B cell (primary cell): ENCODE data around the gene ZFPL1. TPM values are rescaled to one million over a fixed set of nuclear protein-coding genes. Genes with fewer than 3 reads are reported as not detected.

Experiments used
- ATAC-seq: fragments of 200-7000 bp; cut with Tn5 transposase; one replicate; pipeline ENCODE4 v1.10.0; 2021; ENCODE audit warnings: low read depth, mild to moderate bottlenecking, moderate number of reproducible peaks, moderate library complexity
- CTCF ChIA-PET: fragments of 350-600 bp; sonication (Branson Sonifier 250); formaldehyde crosslinking; loops from one replicate; lab custom pipeline; 2021; ENCODE audit warnings: antibody characterized with exemption, inconsistent platforms; lab: Charles Lee
- POLR2A ChIA-PET: fragments of 350-600 bp; sonication (Branson Sonifier 250); formaldehyde crosslinking; loops from one replicate; lab custom pipeline; 2021; ENCODE audit warnings: antibody characterized with exemption; lab: Charles Lee
- DNase-seq: peaks from one replicate; pipeline ENCODE4 v3.0.0; 2013
- H2AFZ ChIP-seq: 2 replicates; pipeline ENCODE4 v1.6.1; 2012; ENCODE audit warnings: mild to moderate bottlenecking, low read depth, low read length; ENCODE audit not compliant: insufficient read depth, poor library complexity, severe bottlenecking
- H3K27ac ChIP-seq, 2 donors: 1 replicate in 1 of 2; 2 replicates in 1 of 2; pipeline ENCODE4 v1.5.1; 2012 to 2013; ENCODE audit warnings: low read length in 2 of 2, mild to moderate bottlenecking in 2 of 2, moderate library complexity in 1 of 2
- H3K27me3 ChIP-seq, 4 experiments: fragments of 200-600 bp in 1 of 4; sonication (generic) in 1 of 4; replicated peaks in 1 of 4; 1 replicate in 2 of 4; 2 replicates in 2 of 4; pipeline versions ENCODE4 v1.6.1 to v1.7.0; 2013 to 2016; ENCODE audit warnings: low read length in 3 of 4, mild to moderate bottlenecking in 2 of 4, mixed read lengths in 1 of 4, moderate library complexity in 1 of 4; ENCODE audit not compliant: insufficient read depth in 4 of 4, control insufficient read depth in 3 of 4; ENCODE audit errors: control extremely low read depth in 1 of 4
- H3K36me3 ChIP-seq, 2 experiments: replicated peaks in 1 of 2; 1 replicate in 1 of 2; 2 replicates in 1 of 2; pipeline versions ENCODE4 v1.6.1 to v1.7.1; 2013; ENCODE audit warnings: low read length in 1 of 2; ENCODE audit not compliant: insufficient read depth in 2 of 2, control insufficient read depth in 1 of 2; ENCODE audit errors: control extremely low read depth in 1 of 2, extremely low read depth in 1 of 2
- H3K4me1 ChIP-seq, 2 donors: fragments of 200-600 bp in 1 of 2; sonication (generic) in 1 of 2; 1 replicate in 1 of 2; 2 replicates in 1 of 2; pipeline versions ENCODE4 v1.5.1 to v1.6.1; 2013 to 2017; ENCODE audit warnings: low read length in 2 of 2; ENCODE audit not compliant: control insufficient read depth in 2 of 2, insufficient read depth in 2 of 2
- H3K4me2 ChIP-seq: replicated peaks from 2 replicates; pipeline ENCODE3; 2012; ENCODE audit warnings: mild to moderate bottlenecking, low read depth, low read length; ENCODE audit not compliant: poor library complexity, severe bottlenecking
- H3K4me3 ChIP-seq, 5 experiments: fragments of 200-600 bp in 1 of 5; sonication (generic) in 1 of 5; 1 replicate in 3 of 5; 2 replicates in 2 of 5; pipeline versions ENCODE4 v1.5.1 to v1.7.0; 2011 to 2016; ENCODE audit warnings: low read length in 4 of 5, mild to moderate bottlenecking in 4 of 5, low read depth in 2 of 5, control low read depth in 1 of 5, moderate library complexity in 1 of 5; ENCODE audit not compliant: insufficient read depth in 1 of 5; ENCODE audit errors: control extremely low read depth in 1 of 5, extremely low read depth in 1 of 5
- H3K79me2 ChIP-seq: fragments of 200-600 bp; sonication (generic); one replicate; pipeline ENCODE4 v1.6.0; 2016; ENCODE audit warnings: low read length; ENCODE audit not compliant: control insufficient read depth, insufficient read depth
- H3K9ac ChIP-seq: fragments of 200-600 bp; sonication (generic); 2 replicates; pipeline ENCODE4 v1.6.1; 2017; ENCODE audit warnings: mild to moderate bottlenecking, low read length, moderate library complexity
- H3K9me3 ChIP-seq, 3 donors: one replicate each; pipeline versions ENCODE4 v1.6.1 to v1.7.1; 2013; ENCODE audit warnings: low read length in 2 of 3; ENCODE audit not compliant: control insufficient read depth in 2 of 3, insufficient read depth in 1 of 3; ENCODE audit errors: control extremely low read depth in 1 of 3
- H4K20me1 ChIP-seq: 2 replicates; pipeline ENCODE4 v1.6.0; 2012; ENCODE audit warnings: mild to moderate bottlenecking, low read length; ENCODE audit not compliant: insufficient read depth, control insufficient read depth, poor library complexity, severe bottlenecking
- H3K27ac Mint-ChIP-seq: one replicate; pipeline ENCODE4 v1.8.0; 2021; ENCODE audit warnings: mixed read lengths
- H3K27me3 Mint-ChIP-seq: one replicate; pipeline ENCODE4 v1.8.0; 2021; ENCODE audit warnings: mixed read lengths
- H3K4me1 Mint-ChIP-seq: one replicate; pipeline ENCODE4 v1.8.0; 2021; ENCODE audit warnings: mixed read lengths
- H3K4me3 Mint-ChIP-seq: one replicate; pipeline ENCODE4 v1.8.0; 2021; ENCODE audit warnings: mixed read lengths
- H3K9me3 Mint-ChIP-seq: one replicate; pipeline ENCODE4 v1.8.0; 2022; ENCODE audit warnings: mixed read lengths; ENCODE audit not compliant: insufficient read depth
- EZH2 ChIP-seq: IDR thresholded peaks from 2 replicates; pipeline ENCODE4 v1.6.1; 2012; ENCODE audit warnings: borderline replicate concordance, low read depth, mild to moderate bottlenecking, moderate library complexity, low read length; ENCODE audit not compliant: insufficient read depth, poor library complexity, severe bottlenecking
- WGBS: methylation state at CpG from one replicate; pipeline ENCODE4 v1.1.5; 2013; ENCODE audit warnings: missing lambda C conversion rate; ENCODE audit not compliant: insufficient coverage; 5-methylcytosine and 5-hydroxymethylcytosine counted together
- intact Hi-C: fragments of 100-400 bp; cut with micrococcal nuclease; formaldehyde crosslinking; loops from one replicate; pipeline ENCODE4 v1.10.0; 2022
- polyA plus RNA-seq: library from polyadenylated mRNA; depleted of rRNA; stranded (reverse); fragments of >200 nt; gene quantifications from 2 replicates; pipeline ENCODE4 v1.2.3, GENCODE V29; 2012
- total RNA-seq, 2 donors: library from RNA; stranded (reverse); fragments of 120-200 nt in 1 of 2; gene quantifications; 1 replicate in 1 of 2; 2 replicates in 1 of 2; pipeline versions ENCODE4 v1.2.3 to v1.2.4, GENCODE V29; 2013 to 2022
- TF ChIP-seq, protein P1 (sequence below): fragments of 200-600 bp; IDR thresholded peaks from one replicate; pipeline ENCODE4 v1.8.0; 2022; ENCODE audit warnings: antibody characterized with exemption, mild to moderate bottlenecking

The ZFPL1 gene
- total and polyA plus RNA-seq, 2 donors (not counting 1 experiment from before 2014, with no cell fraction given), result 57.3 to 79.2 TPM

GRCh38 chr11:65130631-65131416 lies 46.8 kb downstream of the ZFPL1 start:
- no peaks in the 10 kb centered on the region for H3K9me3 ChIP-seq
- no peaks in the 10 kb centered on the region for H3K27me3 ChIP-seq
- no peak for ATAC-seq
- ChIA-PET CTCF (interaction anchor here (0.6 to 7.5 kb wide), 9 partner anchors 9 to 283 kb away, joined by 3 to 64 read pairs (median 9); partner anchors contain the start of genes CAPN1, FAU, MRPL49 and TM7SF2), POLR2A (interaction anchor here (1.4 to 8.8 kb wide), 2 partner anchors 11 to 19 kb away, joined by 8 to 160 read pairs; partner anchors contain the start of genes FAU, MRPL49, TM7SF2 and ZNHIT2)
- H3K9ac ChIP-seq, result peak overlapping the region; percentile 99
- peak overlapping the region; percentile 22 to 99 for H3K27ac ChIP-seq
- peak overlapping the region in 1 of 5 experiments; percentile 99 for H3K4me3 ChIP-seq
- TF ChIP-seq, protein P1, sequence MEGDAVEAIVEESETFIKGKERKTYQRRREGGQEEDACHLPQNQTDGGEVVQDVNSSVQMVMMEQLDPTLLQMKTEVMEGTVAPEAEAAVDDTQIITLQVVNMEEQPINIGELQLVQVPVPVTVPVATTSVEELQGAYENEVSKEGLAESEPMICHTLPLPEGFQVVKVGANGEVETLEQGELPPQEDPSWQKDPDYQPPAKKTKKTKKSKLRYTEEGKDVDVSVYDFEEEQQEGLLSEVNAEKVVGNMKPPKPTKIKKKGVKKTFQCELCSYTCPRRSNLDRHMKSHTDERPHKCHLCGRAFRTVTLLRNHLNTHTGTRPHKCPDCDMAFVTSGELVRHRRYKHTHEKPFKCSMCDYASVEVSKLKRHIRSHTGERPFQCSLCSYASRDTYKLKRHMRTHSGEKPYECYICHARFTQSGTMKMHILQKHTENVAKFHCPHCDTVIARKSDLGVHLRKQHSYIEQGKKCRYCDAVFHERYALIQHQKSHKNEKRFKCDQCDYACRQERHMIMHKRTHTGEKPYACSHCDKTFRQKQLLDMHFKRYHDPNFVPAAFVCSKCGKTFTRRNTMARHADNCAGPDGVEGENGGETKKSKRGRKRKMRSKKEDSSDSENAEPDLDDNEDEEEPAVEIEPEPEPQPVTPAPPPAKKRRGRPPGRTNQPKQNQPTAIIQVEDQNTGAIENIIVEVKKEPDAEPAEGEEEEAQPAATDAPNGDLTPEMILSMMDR, result no peak
- no peak for TF ChIP-seq EZH2
- Mint-ChIP-seq H3K4me3 (peak overlapping the region; percentile 97), H3K9me3 (no peaks in the 10 kb centered on the region), H3K27me3 (no peaks in the 10 kb centered on the region), H3K27ac (peak overlapping the region; percentile 99), H3K4me1 (peaks cover 57% of the 10 kb centered on the region)
- H3K36me3 ChIP-seq, result peaks cover 3 to 65% of the 10 kb centered on the region in 2 experiments
- H4K20me1 ChIP-seq, result peaks cover 82% of the 10 kb centered on the region
- peak overlapping the region; percentile 89 for H3K4me2 ChIP-seq
- peak; percentile 27 for DNase-seq
- H3K79me2 ChIP-seq, result peaks cover 65% of the 10 kb centered on the region
- intact Hi-C loops, result loop anchor here (5.0 kb wide), 2 partner anchors 89 to 486 kb away; partner anchors contain the start of genes PCNX3 and SAC3D1
- 52% methylated on average over 18 of the region's 19 CpGs for WGBS
- no peak overlapping the region for H2AFZ ChIP-seq
- peaks cover 38 to 66% of the 10 kb centered on the region in 2 donors for H3K4me1 ChIP-seq
